CD4-positive, alpha-beta T cell treated with Interleukin-4 for 4 hours (primary cell): ENCODE measurements around the gene MEN1.

ENCODE experiments used
- DNase-seq: peaks from one replicate; pipeline ENCODE4 v3.0.0-alpha.2; 2020

Gene MEN1

DNA sequence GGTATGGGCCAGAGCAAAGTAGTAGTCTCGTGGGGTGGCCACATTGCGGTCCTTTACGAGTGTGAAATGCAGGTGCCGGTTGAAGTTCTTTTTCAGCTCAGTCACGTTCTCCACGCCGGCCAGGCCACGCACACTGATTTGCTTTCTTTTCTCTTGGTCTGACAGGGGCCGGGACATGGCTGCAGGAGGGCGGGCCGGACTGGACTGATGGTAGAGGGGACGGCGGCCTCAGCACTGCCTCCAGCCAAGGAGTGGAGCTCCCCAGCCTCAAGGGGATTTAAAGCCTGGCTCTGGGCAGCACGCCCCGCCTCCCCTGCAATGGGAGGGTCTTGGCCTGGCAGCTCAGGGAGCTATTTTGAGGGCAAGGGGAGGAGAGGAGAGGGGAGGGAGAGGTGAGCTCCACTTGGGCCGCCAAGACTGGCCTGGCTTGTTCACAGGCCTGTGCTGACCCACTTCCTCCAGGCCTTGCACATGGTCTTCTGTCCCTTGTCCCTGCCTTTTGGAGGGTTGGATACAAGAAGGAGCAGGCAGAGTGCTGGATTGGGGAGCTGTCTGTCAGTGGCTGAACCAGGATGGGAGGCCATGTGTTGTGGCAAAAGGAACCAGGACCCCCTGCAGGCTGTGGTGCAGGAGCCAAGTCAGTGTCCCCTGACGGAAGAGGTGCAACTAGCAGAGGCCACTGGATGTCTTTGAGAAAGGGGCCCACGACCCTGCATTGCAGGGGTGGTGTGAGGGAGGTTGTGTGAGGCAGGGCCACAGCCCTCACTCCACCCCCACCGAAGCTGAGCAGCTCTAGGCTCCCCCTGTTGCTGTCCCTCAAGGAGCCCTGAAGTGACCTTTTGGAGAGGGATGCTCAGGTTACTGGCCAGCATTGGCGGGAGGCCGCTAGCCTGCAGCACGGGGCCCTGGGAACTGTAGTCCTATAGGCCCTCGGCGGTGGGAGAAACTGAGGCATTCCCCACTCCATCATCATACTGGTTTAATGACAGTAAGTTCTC is 50.3 kb downstream of the MEN1 start, which contains the start of gene PYGM:
Gene PYGM, minus strand, starts transcription at position 253 of the 998 bp plus-strand sequence. Its CDS starts 76 bp downstream, at position 177.
- no peak for DNase-seq

DNA sequence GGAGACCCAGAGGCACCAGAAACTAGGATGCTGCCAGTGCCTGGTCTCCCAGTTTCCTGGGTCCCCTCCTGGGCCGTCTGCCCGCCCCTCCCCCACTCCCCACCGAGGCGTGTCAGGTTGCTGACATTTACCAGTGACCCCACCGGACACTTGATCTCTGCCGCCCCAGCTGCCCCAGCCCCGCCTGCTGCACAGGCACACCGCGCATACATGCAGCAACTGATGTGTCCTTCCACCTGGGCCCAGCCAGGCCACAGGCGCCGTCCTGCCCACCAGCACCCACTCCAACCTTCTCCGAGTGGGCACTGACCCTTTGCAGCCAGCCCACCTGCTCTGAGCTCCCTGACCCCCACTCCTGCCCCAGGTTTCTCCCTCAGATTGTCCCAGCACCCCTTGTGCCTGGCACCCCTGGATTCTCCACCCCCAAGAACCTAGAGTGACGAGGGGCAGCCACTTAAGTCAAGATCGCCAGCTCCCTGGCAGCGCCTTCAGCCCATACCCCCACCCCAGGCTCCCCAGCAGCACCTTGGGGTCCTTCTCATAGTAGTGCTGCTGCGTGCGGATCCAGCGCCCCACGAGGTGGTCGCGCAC is 51.1 kb downstream of the MEN1 start:
- no peak for DNase-seq

DNA sequence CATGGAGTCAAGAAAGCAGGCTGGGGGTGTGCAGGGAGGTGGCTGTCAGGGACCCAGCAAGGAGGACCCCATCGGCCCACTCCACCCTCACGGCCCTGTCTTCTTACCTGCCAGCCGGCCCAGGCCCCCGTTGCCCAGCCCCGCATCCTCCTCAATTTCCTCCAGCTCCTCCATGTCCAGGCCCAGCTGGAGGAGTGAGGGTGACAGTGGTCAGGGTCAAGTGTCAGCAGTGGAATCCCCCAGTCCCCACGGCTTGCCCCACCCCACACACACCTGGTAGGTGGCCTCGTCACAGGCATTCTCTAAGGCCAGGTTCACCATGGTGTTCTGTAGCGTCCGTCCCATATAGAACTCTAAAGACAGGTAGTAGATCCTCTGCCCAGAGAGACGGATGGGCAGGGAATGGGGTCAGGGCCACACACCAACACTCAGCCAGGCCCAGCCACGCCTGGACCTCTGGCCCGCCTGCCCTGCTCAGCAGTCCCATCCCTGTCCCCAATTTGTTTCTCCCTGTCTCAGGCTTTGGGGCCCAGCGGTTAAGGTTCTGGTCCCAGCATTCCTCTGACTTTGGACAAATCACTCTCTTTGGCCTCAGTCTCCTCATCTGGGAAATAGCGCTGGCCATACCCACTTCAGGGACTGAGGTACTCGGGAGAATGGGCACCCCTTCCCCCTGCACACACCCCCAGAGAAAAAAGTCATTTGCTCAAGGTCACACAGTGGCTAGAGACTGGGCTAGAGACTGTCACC is 51.8 kb downstream of the MEN1 start:
- DNase-seq: no peak

DNA sequence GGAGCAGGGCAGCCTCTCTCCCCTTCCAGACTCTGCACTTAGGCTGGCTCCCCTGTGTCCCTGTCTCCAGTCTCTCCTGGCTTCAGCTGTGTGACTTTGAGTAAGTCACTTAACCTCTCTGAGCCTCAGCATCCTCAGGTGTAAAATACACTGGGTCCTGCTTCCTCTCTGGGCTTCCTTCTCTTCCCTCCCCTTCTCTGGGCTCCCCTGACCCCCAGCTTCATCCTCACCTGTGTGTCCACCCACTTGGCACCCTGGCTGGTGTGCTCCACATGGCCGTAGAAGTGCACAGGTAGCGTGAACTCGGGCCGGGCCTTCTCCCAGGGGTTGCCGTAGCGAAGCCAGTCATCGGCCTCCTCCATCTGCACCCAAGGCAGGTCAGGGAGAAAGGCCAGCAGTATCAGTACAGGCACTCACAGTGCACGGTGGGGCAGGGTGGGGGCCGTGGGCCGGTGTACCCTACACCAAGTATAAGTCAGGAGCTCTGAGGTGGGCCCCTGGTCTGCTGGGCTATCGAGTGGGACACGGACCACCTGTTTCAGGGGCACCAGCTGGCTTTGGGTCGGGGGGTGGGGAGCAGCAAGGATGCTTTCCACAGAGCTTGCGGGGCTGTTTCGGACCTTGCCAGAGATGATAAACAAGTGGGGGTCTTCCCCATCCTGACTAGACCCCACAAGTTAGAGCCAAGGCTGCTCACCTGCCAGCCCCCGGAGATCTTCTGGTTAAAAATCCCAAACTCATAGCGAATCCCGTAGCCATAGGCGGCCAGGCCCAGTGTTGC is 52.6 kb downstream of the MEN1 start:
- DNase-seq: no peak

DNA sequence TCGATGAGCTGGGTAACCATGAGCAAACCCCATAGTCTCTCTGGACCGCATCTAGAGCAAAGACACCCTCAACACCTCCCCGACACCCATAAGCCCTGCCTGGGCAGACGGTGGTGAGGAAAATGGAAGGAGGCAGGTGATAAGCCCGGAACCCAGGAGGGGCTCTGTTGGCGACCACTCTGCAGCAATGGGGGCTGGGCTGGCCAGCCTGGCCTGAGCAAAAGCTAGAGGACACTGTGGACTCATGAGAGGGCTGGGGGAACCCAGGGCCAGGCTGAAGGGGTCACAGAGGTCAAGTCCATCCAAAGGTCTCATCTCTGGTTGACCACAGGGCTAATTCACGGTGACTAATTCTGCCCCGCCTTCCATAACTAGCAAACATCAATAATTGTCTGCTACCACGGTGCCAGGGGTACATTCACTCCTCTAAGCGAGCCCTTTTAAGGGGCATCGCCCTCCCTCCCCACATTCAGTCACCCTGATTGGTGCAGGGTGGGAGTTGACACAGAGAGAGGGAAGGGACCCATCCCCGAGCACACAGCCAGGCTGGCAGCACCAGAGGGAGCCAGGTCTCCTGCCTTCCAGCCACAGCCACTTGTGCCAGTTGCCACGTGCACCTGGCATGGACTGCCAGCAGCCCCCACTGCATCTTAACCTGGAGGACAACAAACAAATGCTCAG is 54.5 kb downstream of the MEN1 start:
- no peak for DNase-seq

DNA sequence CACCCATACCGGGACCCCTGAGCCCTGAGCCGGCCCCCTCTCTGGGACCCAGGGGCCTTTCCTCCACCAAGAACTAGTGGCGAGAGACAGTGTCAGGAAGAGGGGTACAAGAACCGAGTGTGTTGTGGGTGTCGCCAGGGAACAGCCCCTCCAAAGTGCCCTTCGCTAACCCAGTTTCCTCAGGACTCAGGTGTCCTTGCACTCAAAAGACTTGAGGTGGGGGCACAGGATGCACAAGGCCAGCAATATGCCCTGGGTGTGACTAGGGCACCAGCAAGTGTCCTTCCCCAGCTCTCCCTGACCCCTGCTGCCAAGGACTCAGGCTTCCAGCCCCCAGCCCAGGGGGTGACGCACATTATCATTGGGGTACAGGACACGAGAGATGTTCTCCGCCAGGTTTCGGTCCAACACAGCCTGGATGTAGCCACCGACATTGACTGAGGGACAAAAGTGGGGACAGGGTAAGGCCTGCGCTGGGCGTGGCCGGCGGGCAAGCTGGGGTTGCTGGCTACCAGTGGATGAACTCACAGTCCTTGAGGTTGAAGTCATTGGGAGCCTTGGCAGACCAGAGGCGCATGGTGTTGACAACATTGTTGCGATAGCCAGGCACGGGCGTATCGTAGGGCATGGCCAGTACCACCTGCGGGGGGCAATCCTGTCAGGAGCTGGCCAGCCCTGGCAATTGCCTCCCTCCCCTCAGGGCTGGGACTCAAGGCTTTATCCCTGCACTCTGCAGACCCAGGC is 55.3 kb downstream of the MEN1 start:
- DNase-seq: no peak

DNA sequence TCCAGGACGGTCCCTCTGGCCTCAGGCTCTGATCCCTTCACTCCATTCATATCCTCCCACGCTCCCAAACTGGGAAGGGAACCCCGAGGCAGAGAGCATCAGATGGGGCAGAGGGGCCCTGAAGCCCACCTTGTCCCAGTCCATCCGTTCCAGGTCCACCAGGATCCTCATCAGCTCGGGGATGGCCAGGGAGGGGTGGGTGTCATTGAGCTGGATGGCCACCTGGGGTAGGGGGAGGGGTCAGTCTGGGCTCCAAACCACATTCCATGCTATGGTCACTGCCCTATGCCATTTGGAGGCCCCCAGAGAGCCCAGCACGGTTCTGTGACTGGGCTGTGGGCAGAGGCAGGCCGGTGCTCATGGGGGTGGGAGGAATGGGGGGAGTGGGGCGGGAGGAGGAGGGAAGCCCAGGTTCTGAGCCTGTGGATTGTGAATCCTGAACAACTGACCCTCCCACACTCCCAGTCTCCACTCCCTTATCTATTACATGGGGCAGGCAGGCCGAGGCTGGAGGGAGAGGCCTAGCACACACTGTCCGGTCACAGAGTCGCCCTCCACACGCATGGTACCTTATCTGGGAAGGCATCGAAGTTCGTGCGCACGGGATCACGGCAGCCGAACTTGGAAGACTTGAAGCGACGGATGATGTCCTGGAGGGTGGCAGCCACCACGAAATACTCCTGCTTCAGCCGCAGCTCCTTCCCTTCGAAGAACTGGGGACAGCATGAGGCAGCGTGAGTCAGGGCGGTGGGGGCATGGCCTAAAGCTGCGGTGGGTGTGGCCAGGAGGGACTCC is 56.0 kb downstream of the MEN1 start:
- no peak for DNase-seq
